ENCODE results near the gene ABR.

GRCh38 chr17:1096215-1096614 is 83.6 kb downstream of the ABR start:
- TF ChIP-seq CTCF (IDR thresholded peaks at IDR 0.05; ENCODE audit: insufficient read depth, low read depth, low read length) (no peak), EZH2 (IDR thresholded peaks at IDR 0.05; ENCODE audit: insufficient read depth, low read length) (no peak)

Measured in astrocyte (in vitro differentiated cells and primary cell).